IPS DF 4.7 (cell line): ENCODE measurements around the gene TRIP11.
"Not testable (repeated sequence)": the region's sequence is repeated elsewhere in the genome, so short reads cannot be mapped to it uniquely, and the experiment has no call there.

ENCODE experiments used
- DNase-seq: peaks from one replicate; pipeline ENCODE4 v3.0.0-alpha.2; 2013; ENCODE audit warnings: low spot score; ENCODE audit errors: extremely low read depth

The TRIP11 gene

DNA sequence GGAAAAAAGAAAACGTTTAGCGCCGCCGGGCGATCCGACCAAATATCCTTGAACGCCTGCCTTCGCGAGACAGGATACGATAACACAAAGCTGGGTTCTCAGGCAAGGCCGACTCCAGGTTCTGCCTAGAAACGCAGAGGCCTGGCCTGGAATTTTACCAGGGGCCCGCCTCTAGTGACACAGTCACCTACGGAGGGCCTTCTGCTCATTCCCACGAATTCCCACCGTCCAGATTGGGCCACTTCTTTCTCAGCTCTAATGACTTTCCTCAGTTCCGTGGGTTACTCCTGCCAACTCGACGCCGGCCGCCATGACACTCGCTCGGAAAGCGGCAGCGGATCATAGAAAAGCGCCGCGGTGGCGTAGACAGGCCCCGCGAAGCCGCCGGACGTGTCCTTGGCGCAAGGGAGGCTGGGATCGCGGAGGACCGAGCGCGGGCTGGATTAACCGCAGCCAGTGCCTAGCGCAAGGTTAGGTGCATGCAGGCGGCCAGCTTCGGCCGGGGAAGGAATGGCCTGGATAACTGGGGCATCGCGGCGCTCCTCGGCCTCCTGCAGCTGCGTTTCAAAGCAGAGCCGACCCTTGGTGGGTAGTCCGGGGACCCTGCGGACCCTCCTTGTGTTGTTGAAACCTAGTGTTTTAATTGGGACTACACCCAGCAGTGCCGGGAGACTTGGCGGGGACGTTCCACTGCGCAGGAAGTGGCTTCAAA is at the start of gene TRIP11:
Gene TRIP11, minus strand, starts transcription at position 341 of the 712 bp plus-strand sequence. CDS start 374 bp downstream, outside the sequence.
- DNase-seq = peak; percentile 71

DNA sequence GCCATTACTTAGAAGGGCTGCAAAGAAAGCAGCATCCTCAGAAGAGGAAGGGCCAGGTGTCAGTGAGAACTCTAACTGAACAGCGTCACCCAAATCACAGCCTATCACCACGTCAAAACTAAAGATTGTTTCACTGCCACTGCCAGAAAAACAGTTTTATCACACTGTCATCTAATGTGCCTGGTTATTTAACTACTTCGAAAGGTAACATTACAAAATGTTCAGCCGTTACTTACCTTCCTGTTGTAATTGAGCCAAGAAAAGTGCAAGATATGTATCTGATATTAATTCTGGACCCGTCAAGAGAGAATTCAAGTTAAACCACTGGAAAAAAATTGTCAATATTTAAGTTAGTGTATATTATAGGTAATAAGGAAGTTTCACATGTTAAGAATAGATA is 48.6 kb upstream of the TRIP11 start:
- no peak for DNase-seq

- DNase-seq = no peak
Observed at GRCh38 chr14:92074555-92074954, 34.7 kb upstream of the TRIP11 start.

DNA sequence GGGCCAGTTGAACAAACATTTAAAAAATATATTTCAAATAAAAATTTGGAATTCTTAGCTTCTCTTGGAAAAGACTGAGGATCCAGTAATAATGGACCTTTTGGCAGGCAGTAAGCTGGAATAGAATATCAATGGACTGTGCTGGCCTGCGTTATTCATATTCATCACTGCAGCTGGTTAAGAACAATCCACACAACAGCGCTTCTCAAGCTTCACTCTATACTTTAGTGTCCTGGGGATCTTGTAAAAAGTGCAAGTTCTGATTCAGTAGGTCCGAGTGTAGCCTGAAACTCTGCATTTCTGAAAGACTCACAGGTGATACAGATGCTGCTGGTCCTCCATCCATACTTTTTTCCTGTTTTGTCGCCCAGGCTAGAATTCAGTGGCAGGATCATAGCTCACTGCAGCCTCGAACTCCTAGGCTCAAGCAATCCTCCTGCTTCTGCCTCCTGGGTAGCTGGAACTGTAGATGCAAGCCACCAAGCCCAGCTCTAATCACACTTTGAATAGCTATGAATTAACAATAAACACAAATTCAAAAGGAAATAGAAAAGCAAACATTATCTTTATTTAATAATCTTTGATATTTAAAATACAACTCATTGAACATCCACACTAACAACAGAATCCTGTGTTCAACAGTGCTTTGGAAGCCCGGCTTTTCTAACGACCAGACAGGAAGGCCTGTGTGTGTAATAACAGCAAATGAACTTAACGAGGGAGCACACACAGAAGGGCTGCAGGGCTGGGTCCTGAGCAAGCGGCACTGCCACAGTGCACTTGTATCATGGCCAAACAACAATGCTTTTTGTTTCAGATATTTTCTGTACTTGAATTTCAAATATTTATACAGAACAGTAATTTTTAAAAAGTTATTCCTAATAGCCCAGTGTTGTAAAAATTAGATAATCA is 18.4 kb upstream of the TRIP11 start:
- no peak for DNase-seq

DNA sequence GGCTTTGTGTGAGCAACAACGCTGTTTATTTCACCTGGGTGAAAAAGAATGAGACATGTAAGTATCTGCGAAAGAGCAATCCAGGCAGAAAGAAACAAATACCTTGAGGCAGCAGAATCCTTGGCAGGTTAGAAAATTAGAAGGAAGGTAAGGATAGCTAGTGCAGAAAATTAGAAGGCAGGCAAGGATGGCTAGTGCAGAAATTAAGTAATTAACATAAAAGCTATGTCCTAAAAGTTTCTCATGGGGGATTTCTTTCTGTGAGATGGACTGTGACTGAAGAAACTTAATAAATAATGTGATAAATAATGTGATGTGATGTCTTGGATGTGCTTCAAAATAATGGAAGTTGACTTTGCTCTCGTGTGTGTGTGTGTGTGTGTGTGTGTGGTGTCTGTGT is 9.9 kb upstream of the TRIP11 start:
- no peak for DNase-seq

- DNase-seq = not testable (repeated sequence)
Observed at GRCh38 chr14:92049221-92049620, 9.4 kb upstream of the TRIP11 start.

DNA sequence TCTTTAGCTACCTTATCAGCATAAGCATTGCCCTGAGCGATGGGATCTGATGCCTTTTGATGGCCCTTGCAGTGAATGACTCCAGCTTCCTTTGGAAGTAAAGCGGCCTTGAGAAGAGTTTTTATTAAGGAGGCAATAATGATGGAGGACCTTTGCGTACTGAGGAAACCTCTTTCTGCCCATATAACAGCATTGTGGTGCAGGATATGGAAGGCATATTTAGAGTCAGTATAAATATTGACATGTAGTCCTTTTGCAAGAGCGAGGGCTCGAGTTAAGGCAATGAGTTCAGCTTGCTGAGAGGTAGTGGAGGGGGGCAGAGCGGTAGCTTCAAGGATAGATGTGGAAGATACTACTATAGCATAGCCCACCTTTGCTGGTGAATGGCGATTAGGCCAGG is 6.0 kb upstream of the TRIP11 start:
- DNase-seq = not testable (repeated sequence)

DNA sequence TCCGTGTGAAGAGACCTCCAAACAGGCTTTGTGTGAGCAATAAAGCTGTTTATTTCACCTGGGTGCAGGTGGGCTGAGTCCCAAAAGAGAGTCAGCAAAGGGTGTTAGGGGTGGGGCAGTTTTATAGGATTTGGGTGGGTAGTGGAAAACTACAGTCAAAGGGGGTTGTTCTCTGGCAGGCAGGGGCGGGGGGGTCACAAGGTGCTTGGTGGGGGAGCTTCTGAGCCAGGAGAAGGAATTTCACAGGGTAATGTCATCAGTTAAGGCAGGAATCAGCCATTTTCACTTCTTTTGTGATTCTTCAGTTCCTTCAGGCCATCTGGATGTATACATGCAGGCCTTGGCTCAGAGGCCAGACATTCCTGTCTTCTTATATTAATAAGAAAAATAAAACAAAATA is 1.9 kb upstream of the TRIP11 start:
- DNase-seq = not testable (repeated sequence)

DNA sequence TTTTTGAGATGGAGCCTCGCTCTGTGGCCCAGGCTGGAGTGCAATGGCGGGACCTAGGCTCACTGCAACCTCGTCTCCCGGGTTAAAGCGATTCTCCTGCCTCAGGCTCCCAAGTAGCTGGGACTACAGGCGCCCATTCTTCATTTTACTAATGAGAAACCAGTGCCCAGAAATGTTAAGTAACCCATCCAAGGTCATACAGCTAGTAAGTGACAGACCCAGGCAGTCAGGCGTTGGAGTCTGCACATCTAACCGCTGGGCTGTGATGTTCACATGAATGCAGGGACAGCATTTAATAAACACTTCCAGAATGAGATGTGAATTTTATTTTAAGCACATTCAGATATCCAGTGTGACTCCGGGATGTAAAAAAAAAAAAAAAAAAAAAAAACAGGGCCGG is 1.3 kb upstream of the TRIP11 start:
- no peak for DNase-seq

- DNase-seq = no peak
Observed at GRCh38 chr14:92040431-92041051, 682 bp upstream of the TRIP11 start.

DNA sequence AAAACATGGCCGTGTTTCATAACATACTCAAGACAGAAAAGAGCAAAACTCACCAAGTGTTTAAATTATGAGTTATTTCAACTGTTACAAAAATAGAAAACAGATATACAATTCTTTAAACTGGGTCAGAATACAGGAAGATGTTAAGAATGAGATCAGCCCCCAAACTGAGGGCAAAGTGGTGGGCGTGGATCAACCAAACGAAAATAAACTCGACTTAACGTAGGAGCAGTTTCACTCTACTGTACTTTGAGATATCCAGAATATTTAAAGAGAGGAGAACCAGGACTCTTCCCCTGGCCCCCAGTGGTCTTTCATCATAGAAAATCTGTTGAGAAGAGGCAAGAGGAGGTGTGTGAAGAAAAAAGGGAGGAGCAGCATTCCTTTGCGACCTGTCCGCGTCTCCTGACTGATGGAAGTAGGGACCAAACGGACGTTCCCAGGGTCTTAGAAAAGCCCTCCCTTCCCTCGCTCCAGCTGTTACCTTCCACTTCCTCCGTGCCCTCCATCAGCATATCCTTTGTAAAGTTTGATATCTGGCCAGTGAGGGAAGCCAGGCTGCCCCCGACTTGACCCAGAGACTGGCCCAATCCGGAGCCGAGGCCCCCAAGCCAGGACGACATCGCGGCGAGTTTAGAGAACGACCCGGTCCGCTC is 668 bp downstream of the TRIP11 start:
- DNase-seq = peak; percentile 78

GRCh38 chr14:92037989-92038388 is 1.9 kb downstream of the TRIP11 start:
- no peak for DNase-seq

DNA sequence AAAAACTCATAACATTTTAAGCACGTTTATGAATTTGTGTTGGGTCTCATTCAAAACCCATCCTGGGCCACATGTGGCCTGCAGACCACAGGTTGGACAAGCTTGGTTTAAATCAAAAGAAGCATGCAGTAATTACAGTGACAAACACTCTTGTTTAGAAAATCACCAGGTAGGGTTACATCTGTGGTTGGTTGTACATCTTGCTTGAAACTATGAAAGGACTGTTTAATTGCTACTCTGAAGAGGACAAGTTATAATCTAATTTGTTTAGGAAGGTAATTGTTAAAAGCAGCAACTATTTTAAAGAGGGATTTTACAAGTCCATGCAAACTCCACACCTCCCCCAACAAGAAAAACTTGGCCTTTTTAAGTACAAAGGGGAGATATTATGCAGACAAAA is 4.0 kb downstream of the TRIP11 start:
- no peak for DNase-seq

GRCh38 chr14:92033906-92034687 is 5.8 kb downstream of the TRIP11 start:
- DNase-seq = no peak

DNA sequence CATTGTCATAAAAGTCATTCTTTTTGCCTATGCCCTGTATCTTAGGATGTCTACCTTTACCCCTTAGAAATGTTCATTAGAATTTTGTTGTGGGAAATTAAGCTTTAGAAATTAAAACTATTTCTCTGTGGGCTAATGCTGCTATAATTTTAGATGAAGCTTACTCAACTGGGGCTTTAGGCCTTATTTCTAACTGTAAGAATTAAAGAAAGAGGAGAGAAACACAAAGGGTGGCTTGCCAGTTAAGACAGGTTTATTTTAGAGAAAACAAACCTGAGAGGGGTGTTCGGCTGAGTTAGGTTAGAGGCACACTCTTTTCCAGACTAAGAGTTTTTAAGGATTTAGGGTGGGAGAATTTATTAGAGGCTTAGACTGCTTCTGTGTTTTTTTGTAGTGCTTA is 6.4 kb downstream of the TRIP11 start:
- no peak for DNase-seq

DNA sequence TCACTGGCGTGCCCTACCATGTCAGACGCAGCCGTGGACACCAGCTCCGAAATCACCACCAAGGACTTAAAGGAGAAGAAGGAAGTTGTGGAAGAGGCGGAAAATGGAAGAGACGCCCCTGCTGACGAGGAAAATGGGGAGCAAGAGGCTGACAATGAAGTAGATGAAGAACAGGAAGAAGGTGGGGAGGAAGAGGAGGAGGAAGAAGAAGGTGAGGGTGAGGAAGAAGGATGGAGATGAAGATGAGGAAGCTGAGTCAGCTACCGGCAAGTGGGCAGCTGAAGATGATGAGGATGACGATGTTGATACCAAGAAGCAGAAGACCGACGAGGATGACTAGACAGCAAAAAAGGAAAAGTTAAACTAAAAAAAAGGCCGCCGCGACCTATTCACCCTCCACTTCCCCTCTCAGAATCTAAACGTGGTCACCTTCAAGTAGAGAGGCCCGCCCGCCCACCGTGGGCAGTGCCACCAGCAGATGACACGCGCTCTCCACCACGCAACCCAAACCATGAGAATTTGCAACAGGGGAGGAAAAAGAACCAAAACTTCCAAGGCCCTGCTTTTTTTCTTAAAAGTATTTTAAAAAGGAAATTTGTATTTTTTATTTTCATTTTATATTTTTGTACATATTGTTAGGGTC is 13.2 kb downstream of the TRIP11 start:
- DNase-seq = no peak

DNA sequence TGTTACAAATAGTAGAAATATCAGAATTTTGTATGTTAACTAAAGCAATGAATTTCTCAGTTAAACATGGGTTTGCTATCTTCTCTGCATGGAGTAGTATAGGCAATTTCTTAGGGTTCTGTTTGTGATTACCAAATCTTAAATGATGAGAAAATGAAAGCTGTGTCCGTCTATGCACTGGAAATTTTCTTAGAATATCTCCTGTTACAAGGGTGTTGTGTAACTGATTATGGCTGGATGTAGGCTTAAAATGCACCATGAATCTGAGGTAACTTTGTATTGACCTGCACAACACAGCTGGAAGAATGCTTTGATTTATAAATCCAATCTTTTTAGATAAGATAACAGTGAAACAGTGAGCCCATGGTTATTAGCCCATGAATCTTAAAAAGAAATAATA is 17.8 kb downstream of the TRIP11 start:
- DNase-seq = no peak

DNA sequence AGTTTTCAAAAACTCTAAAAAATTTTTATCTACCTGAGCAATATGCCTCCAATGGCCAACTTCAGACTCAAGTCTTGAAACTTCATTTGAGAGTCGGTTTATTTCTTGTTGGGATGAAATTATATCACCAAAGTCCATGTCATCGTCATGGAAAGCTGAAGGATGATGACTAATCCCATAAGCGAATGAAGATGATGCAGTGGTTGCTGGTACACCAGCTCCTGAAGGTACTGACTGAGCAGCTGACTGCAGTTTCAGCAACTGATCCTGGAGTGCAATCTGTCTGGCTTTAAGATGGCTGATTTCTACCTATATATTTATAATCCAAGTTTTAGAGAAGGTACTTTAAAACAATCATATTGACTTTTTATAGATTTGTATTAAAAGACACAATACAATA is 18.3 kb downstream of the TRIP11 start:
- DNase-seq = no peak

DNA sequence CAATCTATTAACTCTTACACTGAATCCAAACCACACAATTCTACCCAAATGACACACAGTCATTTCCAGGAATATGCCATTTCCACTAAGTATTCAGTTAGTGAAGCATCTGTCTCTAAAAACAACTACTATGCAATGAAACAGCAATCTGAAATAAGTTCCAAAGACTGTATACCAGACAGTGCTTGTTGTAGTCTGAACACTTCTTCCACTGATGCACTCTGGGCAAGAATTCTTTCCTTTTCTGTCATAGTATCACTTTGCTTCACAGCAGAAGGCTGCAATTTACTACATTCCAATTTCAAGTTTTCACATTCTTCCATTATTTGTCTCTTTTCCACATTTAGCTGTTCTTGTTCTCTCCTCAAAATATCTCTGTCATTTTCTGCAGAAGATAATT is 25.8 kb downstream of the TRIP11 start:
- no peak for DNase-seq

DNA sequence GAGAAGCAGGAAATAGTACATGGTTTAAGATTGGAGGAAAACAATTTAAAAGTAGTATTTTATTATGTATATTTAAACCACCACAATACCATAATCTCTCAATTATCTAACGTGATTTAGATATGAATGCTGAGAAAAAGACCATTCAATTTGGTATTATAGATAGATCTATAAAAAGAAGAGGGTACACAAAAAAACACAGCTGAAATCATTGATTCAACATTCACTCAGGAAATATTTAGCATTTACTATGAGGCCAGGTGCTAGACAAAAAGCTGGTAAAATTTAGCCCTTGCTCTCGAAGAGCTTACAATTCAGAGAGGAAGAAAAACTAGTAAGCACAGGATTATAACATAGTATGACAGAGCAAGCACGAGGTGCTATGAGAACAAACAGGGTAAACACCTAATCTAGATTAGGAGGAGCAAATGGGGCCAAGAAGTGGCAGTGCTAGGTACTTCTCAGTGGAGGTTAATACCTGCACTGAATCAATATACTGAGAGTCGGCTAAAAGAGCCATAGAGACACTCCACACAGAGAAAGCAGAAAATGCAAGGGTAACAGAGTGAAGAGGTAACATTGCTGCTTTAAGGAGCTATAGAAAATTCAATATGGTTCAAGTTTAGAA is 27.6 kb downstream of the TRIP11 start:
- DNase-seq = no peak
